Esophagus muscularis mucosa (tissue), 4 donors: ENCODE data around the gene DCX. TPM values are rescaled to one million over a fixed set of nuclear protein-coding genes. Genes with fewer than 3 reads are reported as not detected.

Source experiments
- DNase-seq: peaks from one replicate; pipeline ENCODE4 v3.0.0-alpha.2; 2017; ENCODE audit errors: extremely low spot score
- H3K27ac ChIP-seq, 4 donors: fragments of 200-600 bp; sonication (generic); replicated peaks in 1 of 4; 1 replicate in 3 of 4; 2 replicates in 1 of 4; pipeline ENCODE4 v1.5.1; 2016 to 2019; ENCODE audit warnings: mild to moderate bottlenecking in 1 of 4
- H3K27me3 ChIP-seq, 4 donors: fragments of 200-600 bp; sonication (generic); one replicate each; pipeline versions ENCODE4 v1.5.1 to v1.6.0; 2016 to 2019
- H3K36me3 ChIP-seq, 4 donors: fragments of 200-600 bp; sonication (generic); one replicate each; pipeline ENCODE4 v1.5.1; 2016 to 2019
- H3K4me1 ChIP-seq, 4 donors: fragments of 200-600 bp; sonication (generic); one replicate each; pipeline ENCODE4 v1.5.1; 2016 to 2019
- H3K4me3 ChIP-seq, 4 donors: fragments of 200-600 bp; sonication (generic); 1 replicate in 2 of 4; 2 replicates in 2 of 4; pipeline ENCODE4 v1.5.1; 2016 to 2019; ENCODE audit warnings: mild to moderate bottlenecking in 4 of 4, moderate library complexity in 1 of 4
- H3K9me3 ChIP-seq, 4 donors: fragments of 200-600 bp; sonication (generic); 1 replicate in 3 of 4; 2 replicates in 1 of 4; pipeline ENCODE4 v1.5.1; 2016 to 2019
- CTCF ChIP-seq, 3 experiments: fragments of 200-600 bp in 2 of 3; fragments of 450-650 bp in 1 of 3; sonication (generic) in 2 of 3; IDR thresholded peaks; one replicate each; pipeline ENCODE4 v1.5.1; 2017 to 2019; ENCODE audit warnings: antibody characterized with exemption in 3 of 3, mild to moderate bottlenecking in 2 of 3, moderate library complexity in 1 of 3
- EP300 ChIP-seq: sonication (generic); formaldehyde crosslinking; IDR thresholded peaks from one replicate; pipeline ENCODE4 v1.6.1; 2017; ENCODE audit warnings: antibody characterized with exemption
- POLR2A ChIP-seq: fragments of 450-650 bp; IDR thresholded peaks from one replicate; pipeline ENCODE4 v1.6.1; 2017; ENCODE audit warnings: antibody characterized with exemption, moderate library complexity, mild to moderate bottlenecking, low read depth
- POLR2AphosphoS5 ChIP-seq, 2 donors: sonication (generic); formaldehyde crosslinking; IDR thresholded peaks; one replicate each; pipeline ENCODE4 v1.6.1; 2017; ENCODE audit warnings: antibody characterized with exemption in 2 of 2
- WGBS: methylation state at CpG from one replicate; pipeline ENCODE4 v1.1.5; 2018; 5-methylcytosine and 5-hydroxymethylcytosine counted together
- intact Hi-C: fragments of 100-400 bp; cut with DNase I; formaldehyde crosslinking; loops from one replicate; pipeline ENCODE4 v1.15.1; 2023
- total RNA-seq, 4 donors: library from RNA; depleted of rRNA; stranded (reverse); fragments of >200 nt; gene quantifications; one replicate each; pipeline versions ENCODE4 v1.1.0 to v1.2.1, GENCODE V29; 2016

DCX gene
- total RNA-seq, 4 donors from 2014 or later, result under 0.01 to 0.13 (median 0.11) TPM; not detected in 1

GRCh38 chrX:111363741-111364140 lies 48.3 kb downstream of the DCX start:
- no peak overlapping the region for H3K4me3 ChIP-seq
- no peaks in the 10 kb centered on the region for H3K4me1 ChIP-seq
- no peaks in the 10 kb centered on the region for H3K9me3 ChIP-seq
- TF ChIP-seq EP300 (no peak), CTCF (IDR thresholded peaks at IDR 0.05) (no peak), POLR2AphosphoS5 (IDR thresholded peaks at IDR 0.05) (no peak), POLR2A (no peak)
- 73% methylated on average over 3 of the region's 3 CpGs for WGBS
- DNase-seq, result no peak
- intact Hi-C loops, result no loop called here
- no peaks in the 10 kb centered on the region for H3K36me3 ChIP-seq
- no peaks in the 10 kb centered on the region for H3K27me3 ChIP-seq
- no peak overlapping the region for H3K27ac ChIP-seq

GRCh38 chrX:111361751-111362150 lies 50.2 kb downstream of the DCX start:
- H3K36me3 ChIP-seq, result no peaks in the 10 kb centered on the region
- TF ChIP-seq POLR2AphosphoS5 (IDR thresholded peaks at IDR 0.05) (no peak), CTCF (IDR thresholded peaks at IDR 0.05) (no peak), POLR2A (no peak), EP300 (no peak)
- H3K4me1 ChIP-seq, result no peaks in the 10 kb centered on the region
- DNase-seq, result no peak
- intact Hi-C loops, result no loop called here
- no peak overlapping the region for H3K4me3 ChIP-seq
- peaks cover 0 to 8% (median 0%) of the 10 kb centered on the region in 4 donors for H3K27me3 ChIP-seq
- 76% methylated on average over 1 of the region's 1 CpG for WGBS
- no peak overlapping the region for H3K27ac ChIP-seq
- H3K9me3 ChIP-seq, result no peaks in the 10 kb centered on the region

GRCh38 chrX:111360839-111361238 lies 51.2 kb downstream of the DCX start:
- Histone ChIP-seq H3K4me3 (no peak overlapping the region), H3K9me3 (no peaks in the 10 kb centered on the region), H3K36me3 (no peaks in the 10 kb centered on the region), H3K4me1 (no peaks in the 10 kb centered on the region), H3K27ac (no peak overlapping the region), H3K27me3 (peaks cover 0 to 8% (median 0%) of the 10 kb centered on the region in 4 donors)
- DNase-seq, result no peak
- intact Hi-C loops, result no loop called here
- WGBS, result 51% methylated on average over 3 of the region's 3 CpGs
- TF ChIP-seq POLR2A (no peak), EP300 (no peak), POLR2AphosphoS5 (IDR thresholded peaks at IDR 0.05) (no peak), CTCF (IDR thresholded peaks at IDR 0.05) (no peak)

GRCh38 chrX:111355523-111356115 lies 56.4 kb downstream of the DCX start:
- Histone ChIP-seq H3K27ac (no peak overlapping the region), H3K9me3 (no peaks in the 10 kb centered on the region), H3K4me3 (no peak overlapping the region), H3K27me3 (peaks cover 0 to 8% (median 0%) of the 10 kb centered on the region in 4 donors), H3K36me3 (no peaks in the 10 kb centered on the region), H3K4me1 (peaks cover 0 to 8% (median 0%) of the 10 kb centered on the region in 4 donors)
- no peak for TF ChIP-seq POLR2A
- TF ChIP-seq EP300, result no peak
- no peak for TF ChIP-seq POLR2AphosphoS5 (IDR thresholded peaks at IDR 0.05)
- TF ChIP-seq CTCF (IDR thresholded peaks at IDR 0.05), result no peak
- intact Hi-C loops, result no loop called here
- 55% methylated on average over 2 of the region's 2 CpGs for WGBS
- DNase-seq, result no peak

- Histone ChIP-seq H3K27me3 (peaks cover 0 to 8% (median 0%) of the 10 kb centered on the region in 4 donors), H3K4me3 (no peak overlapping the region), H3K9me3 (no peaks in the 10 kb centered on the region), H3K4me1 (peaks cover 0 to 8% (median 0%) of the 10 kb centered on the region in 4 donors), H3K27ac (no peak overlapping the region), H3K36me3 (no peaks in the 10 kb centered on the region)
- intact Hi-C loops, result no loop called here
- no peak for TF ChIP-seq POLR2A
- TF ChIP-seq EP300, result no peak
- no peak for TF ChIP-seq CTCF (IDR thresholded peaks at IDR 0.05)
- TF ChIP-seq POLR2AphosphoS5 (IDR thresholded peaks at IDR 0.05), result no peak
- 67% methylated on average over 1 of the region's 1 CpG for WGBS
- DNase-seq, result no peak
Measured at GRCh38 chrX:111354496-111354895, 57.5 kb downstream of the DCX start.
